HL-60 (cell line): Measurements from ENCODE around the gene ARHGEF4.

Source experiments
- DNase-seq, 2 experiments: peaks; one replicate each; pipeline ENCODE4 v3.0.0-alpha.2; 2010 to 2020; ENCODE audit warnings: low read depth in 1 of 2, low spot score in 1 of 2
- H3K27ac ChIP-seq: fragments of 250-450 bp; sonication (Bioruptor Pico); replicated peaks from 2 replicates; pipeline ENCODE4 v1.5.1; 2020; ENCODE audit warnings: mild to moderate bottlenecking, moderate library complexity
- H3K27me3 ChIP-seq: fragments of 250-450 bp; sonication (Bioruptor Pico); 2 replicates; pipeline ENCODE4 v1.5.1; 2021; ENCODE audit warnings: mild to moderate bottlenecking, moderate library complexity; ENCODE audit not compliant: insufficient read depth, poor library complexity, severe bottlenecking
- H3K4me3 ChIP-seq: replicated peaks from 2 replicates; pipeline ENCODE4 v1.5.1; 2011; ENCODE audit warnings: mild to moderate bottlenecking, control low read depth, low read length; ENCODE audit not compliant: insufficient read depth
- CTCF ChIP-seq: IDR thresholded peaks from one replicate; pipeline ENCODE4 v1.5.1; 2011; ENCODE audit warnings: low read length, control low read depth, inconsistent platforms; ENCODE audit not compliant: insufficient read depth
- GABPA ChIP-seq: IDR thresholded peaks from 2 replicates; pipeline ENCODE4 v1.6.1; 2012; ENCODE audit warnings: low read depth
- POLR2AphosphoS5 ChIP-seq: IDR thresholded peaks from 2 replicates; pipeline ENCODE4 v1.6.1; 2012; ENCODE audit warnings: low read depth
- REST ChIP-seq: IDR thresholded peaks from 2 replicates; pipeline ENCODE4 v1.6.1; 2012; ENCODE audit warnings: low read depth; ENCODE audit not compliant: insufficient replicate concordance
- SPI1 ChIP-seq: IDR thresholded peaks from 2 replicates; pipeline ENCODE4 v1.6.1; 2012; ENCODE audit warnings: low read depth, mild to moderate bottlenecking, borderline replicate concordance

The ARHGEF4 gene

GRCh38 chr2:130928385-130928784, 91.7 kb downstream of the ARHGEF4 start:
- DNase-seq, result no peak
- Histone ChIP-seq H3K27ac (no peak overlapping the region), H3K4me3 (no peak overlapping the region), H3K27me3 (no peaks in the 10 kb centered on the region)
- no peak for TF ChIP-seq SPI1
- TF ChIP-seq POLR2AphosphoS5, result no peak
- no peak for TF ChIP-seq REST
- TF ChIP-seq CTCF, result no peak
- TF ChIP-seq GABPA, result no peak

GRCh38 chr2:130930740-130931659, 94.3 kb downstream of the ARHGEF4 start:
- TF ChIP-seq REST (no peak), GABPA (no peak), POLR2AphosphoS5 (no peak), SPI1 (no peak), CTCF (no peak)
- Histone ChIP-seq H3K4me3 (no peak overlapping the region), H3K27ac (no peak overlapping the region), H3K27me3 (no peaks in the 10 kb centered on the region)
- no peak for DNase-seq

GRCh38 chr2:130933501-130933900, 96.8 kb downstream of the ARHGEF4 start:
- Histone ChIP-seq H3K27me3 (no peaks in the 10 kb centered on the region), H3K4me3 (no peak overlapping the region), H3K27ac (no peak overlapping the region)
- DNase-seq, result no peak
- TF ChIP-seq POLR2AphosphoS5, result no peak
- no peak for TF ChIP-seq REST
